ENCODE results near the gene PLA2G4B.

Gene PLA2G4B

GRCh38 chr15:41838400-41838897 is at the start of gene PLA2G4B:
Gene PLA2G4B, plus strand, starts transcription at chr15:41838847. Its CDS starts 67 bp downstream, at chr15:41838914.
- no peak for DNase-seq

- DNase-seq = no peak
Measured at GRCh38 chr15:41789236-41789635, 49.4 kb upstream of the PLA2G4B start.

- no peak for DNase-seq
Measured at GRCh38 chr15:41789662-41790061, 49.0 kb upstream of the PLA2G4B start.

GRCh38 chr15:41790169-41790568 is 48.5 kb upstream of the PLA2G4B start:
- no peak for DNase-seq

- no peak for DNase-seq
Measured at GRCh38 chr15:41790756-41791546, 47.7 kb upstream of the PLA2G4B start.

GRCh38 chr15:41791547-41791937 is 47.1 kb upstream of the PLA2G4B start:
- DNase-seq = no peak

- peak; percentile 83 for DNase-seq
Measured at GRCh38 chr15:41792000-41792637, 46.5 kb upstream of the PLA2G4B start.

- no peak for DNase-seq
Measured at GRCh38 chr15:41794081-41794480, 44.6 kb upstream of the PLA2G4B start.

GRCh38 chr15:41795996-41796856 is 42.4 kb upstream of the PLA2G4B start:
- DNase-seq = no peak

- DNase-seq = no peak
Measured at GRCh38 chr15:41797201-41797944, 41.3 kb upstream of the PLA2G4B start.

- DNase-seq = no peak
Measured at GRCh38 chr15:41798607-41799487, 39.8 kb upstream of the PLA2G4B start.

GRCh38 chr15:41799488-41799805 is 39.2 kb upstream of the PLA2G4B start:
- no peak for DNase-seq

- DNase-seq = no peak
Measured at GRCh38 chr15:41801185-41801584, 37.5 kb upstream of the PLA2G4B start.

- DNase-seq = no peak
Measured at GRCh38 chr15:41801850-41802455, 36.7 kb upstream of the PLA2G4B start.

GRCh38 chr15:41804361-41804760 is 34.3 kb upstream of the PLA2G4B start:
- no peak for DNase-seq

GRCh38 chr15:41804916-41805666 is 33.6 kb upstream of the PLA2G4B start:
- no peak for DNase-seq

GRCh38 chr15:41805711-41806110 is 32.9 kb upstream of the PLA2G4B start:
- DNase-seq = no peak

GRCh38 chr15:41806291-41807181 is 32.1 kb upstream of the PLA2G4B start:
- DNase-seq = no peak

- no peak for DNase-seq
Measured at GRCh38 chr15:41809121-41809520, 29.5 kb upstream of the PLA2G4B start.
